Ishikawa (cell line): Measurements from ENCODE around the gene CHD1.

ENCODE experiments used
- CEBPB ChIP-seq: IDR thresholded peaks from 2 replicates; pipeline ENCODE4 v1.6.1; 2012
- CREB1 ChIP-seq: IDR thresholded peaks from 2 replicates; pipeline ENCODE4 v1.6.1; 2012; ENCODE audit warnings: low read depth
- EGR1 ChIP-seq: IDR thresholded peaks from 2 replicates; pipeline ENCODE4 v1.6.1; 2012
- EP300 ChIP-seq: IDR thresholded peaks from 2 replicates; pipeline ENCODE4 v1.6.1; 2012; ENCODE audit warnings: borderline replicate concordance
- FOXM1 ChIP-seq: IDR thresholded peaks from 2 replicates; pipeline ENCODE4 v1.6.1; 2012; ENCODE audit warnings: low read depth, borderline replicate concordance
- MAX ChIP-seq: IDR thresholded peaks from 2 replicates; pipeline ENCODE4 v1.6.1; 2012
- NFIC ChIP-seq: IDR thresholded peaks from 2 replicates; pipeline ENCODE4 v1.6.1; 2012
- RAD21 ChIP-seq: IDR thresholded peaks from 2 replicates; pipeline ENCODE4 v1.6.1; 2012; ENCODE audit warnings: low read depth
- TAF1 ChIP-seq: IDR thresholded peaks from 2 replicates; pipeline ENCODE4 v1.6.1; 2012; ENCODE audit warnings: low read depth, mild to moderate bottlenecking
- TCF12 ChIP-seq: IDR thresholded peaks from 2 replicates; pipeline ENCODE4 v1.6.1; 2012; ENCODE audit warnings: low read depth
- TEAD4 ChIP-seq: IDR thresholded peaks from 2 replicates; pipeline ENCODE4 v1.6.1; 2012
- YY1 ChIP-seq: IDR thresholded peaks from 2 replicates; pipeline ENCODE4 v1.6.1; 2012; ENCODE audit warnings: low read depth
- ZBTB7A ChIP-seq: IDR thresholded peaks from 2 replicates; pipeline ENCODE4 v1.6.1; 2012; ENCODE audit warnings: low read depth
- TF ChIP-seq, protein P1 (sequence below): IDR thresholded peaks from 2 replicates; pipeline ENCODE4 v1.6.1; 2012
- TF ChIP-seq, protein P2 (sequence below): IDR thresholded peaks from 2 replicates; pipeline ENCODE4 v1.6.1; 2012; ENCODE audit warnings: low read depth, mild to moderate bottlenecking

The CHD1 gene

DNA sequence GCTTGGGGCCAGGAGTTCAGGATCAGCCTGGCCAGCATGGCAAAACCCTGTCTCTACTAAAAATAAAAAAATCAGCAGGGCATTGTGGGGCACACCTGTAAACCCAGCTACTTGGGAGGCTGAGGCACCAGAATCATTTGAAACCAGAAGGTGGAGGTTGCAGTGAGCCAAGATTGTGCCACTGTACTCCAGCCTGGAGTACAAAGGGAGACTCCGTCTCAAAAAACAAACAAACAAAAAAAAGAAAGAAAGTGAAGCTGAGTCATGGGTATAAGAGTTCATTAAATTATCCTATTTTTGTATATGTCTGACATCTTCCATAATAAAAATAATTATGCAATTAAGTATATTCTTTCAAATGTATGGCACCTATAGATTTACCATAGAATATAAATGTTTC, 37.2 kb downstream of the CHD1 start:
- no peak for TF ChIP-seq CREB1
- no peak for TF ChIP-seq TCF12
- TF ChIP-seq, protein P1, sequence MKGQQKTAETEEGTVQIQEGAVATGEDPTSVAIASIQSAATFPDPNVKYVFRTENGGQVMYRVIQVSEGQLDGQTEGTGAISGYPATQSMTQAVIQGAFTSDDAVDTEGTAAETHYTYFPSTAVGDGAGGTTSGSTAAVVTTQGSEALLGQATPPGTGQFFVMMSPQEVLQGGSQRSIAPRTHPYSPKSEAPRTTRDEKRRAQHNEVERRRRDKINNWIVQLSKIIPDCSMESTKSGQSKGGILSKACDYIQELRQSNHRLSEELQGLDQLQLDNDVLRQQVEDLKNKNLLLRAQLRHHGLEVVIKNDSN = no peak
- TF ChIP-seq NFIC = no peak
- TF ChIP-seq MAX = no peak
- TF ChIP-seq TAF1 = no peak
- TF ChIP-seq EGR1 = no peak
- TF ChIP-seq ZBTB7A = no peak
- no peak for TF ChIP-seq CEBPB
- TF ChIP-seq RAD21 = no peak

DNA sequence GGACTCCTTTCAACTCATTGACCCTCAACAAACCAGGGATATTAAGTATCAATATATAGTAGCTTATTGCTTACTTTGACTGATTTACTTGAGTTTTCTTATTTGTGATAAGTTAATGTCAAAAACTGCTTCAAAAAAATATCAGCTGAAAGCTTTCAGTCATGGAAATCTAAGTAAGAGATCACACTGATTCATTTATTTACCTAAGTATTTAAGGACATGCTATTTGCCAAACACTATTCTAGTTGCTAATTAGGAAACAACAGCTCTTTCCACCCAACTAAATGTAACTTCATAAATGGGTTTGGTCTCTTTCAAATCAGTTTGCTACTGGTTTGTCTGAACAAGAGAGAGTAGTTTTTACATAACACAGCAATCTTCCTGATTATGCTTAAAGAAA, 48.2 kb downstream of the CHD1 start:
- no peak for TF ChIP-seq TAF1
- TF ChIP-seq MAX = no peak
- TF ChIP-seq ZBTB7A = no peak
- no peak for TF ChIP-seq YY1
- no peak for TF ChIP-seq CREB1
- no peak for TF ChIP-seq CEBPB

DNA sequence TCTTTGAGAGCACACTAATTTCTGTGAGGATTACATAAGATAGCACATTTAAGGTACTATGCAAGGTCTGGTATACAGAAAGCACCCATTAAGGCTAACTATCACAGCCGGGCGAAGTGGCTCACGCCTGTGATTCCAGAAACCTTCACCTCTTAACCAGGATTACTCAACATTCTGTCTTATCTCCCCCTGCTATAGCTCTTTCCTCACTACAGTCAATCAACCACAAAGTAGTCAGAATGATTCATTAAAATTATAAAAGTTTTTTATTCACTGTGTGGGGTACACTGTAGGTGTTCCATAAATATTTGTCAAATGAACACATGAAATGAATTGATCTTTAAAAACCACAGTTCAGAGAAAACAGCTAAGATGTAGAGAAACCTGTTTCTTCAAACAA, 48.7 kb downstream of the CHD1 start:
- no peak for TF ChIP-seq RAD21
- no peak for TF ChIP-seq ZBTB7A
- TF ChIP-seq EP300 = no peak
- no peak for TF ChIP-seq CEBPB
- no peak for TF ChIP-seq TAF1
- TF ChIP-seq, protein P2, sequence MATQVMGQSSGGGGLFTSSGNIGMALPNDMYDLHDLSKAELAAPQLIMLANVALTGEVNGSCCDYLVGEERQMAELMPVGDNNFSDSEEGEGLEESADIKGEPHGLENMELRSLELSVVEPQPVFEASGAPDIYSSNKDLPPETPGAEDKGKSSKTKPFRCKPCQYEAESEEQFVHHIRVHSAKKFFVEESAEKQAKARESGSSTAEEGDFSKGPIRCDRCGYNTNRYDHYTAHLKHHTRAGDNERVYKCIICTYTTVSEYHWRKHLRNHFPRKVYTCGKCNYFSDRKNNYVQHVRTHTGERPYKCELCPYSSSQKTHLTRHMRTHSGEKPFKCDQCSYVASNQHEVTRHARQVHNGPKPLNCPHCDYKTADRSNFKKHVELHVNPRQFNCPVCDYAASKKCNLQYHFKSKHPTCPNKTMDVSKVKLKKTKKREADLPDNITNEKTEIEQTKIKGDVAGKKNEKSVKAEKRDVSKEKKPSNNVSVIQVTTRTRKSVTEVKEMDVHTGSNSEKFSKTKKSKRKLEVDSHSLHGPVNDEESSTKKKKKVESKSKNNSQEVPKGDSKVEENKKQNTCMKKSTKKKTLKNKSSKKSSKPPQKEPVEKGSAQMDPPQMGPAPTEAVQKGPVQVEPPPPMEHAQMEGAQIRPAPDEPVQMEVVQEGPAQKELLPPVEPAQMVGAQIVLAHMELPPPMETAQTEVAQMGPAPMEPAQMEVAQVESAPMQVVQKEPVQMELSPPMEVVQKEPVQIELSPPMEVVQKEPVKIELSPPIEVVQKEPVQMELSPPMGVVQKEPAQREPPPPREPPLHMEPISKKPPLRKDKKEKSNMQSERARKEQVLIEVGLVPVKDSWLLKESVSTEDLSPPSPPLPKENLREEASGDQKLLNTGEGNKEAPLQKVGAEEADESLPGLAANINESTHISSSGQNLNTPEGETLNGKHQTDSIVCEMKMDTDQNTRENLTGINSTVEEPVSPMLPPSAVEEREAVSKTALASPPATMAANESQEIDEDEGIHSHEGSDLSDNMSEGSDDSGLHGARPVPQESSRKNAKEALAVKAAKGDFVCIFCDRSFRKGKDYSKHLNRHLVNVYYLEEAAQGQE = no peak
- no peak for TF ChIP-seq TEAD4
- TF ChIP-seq CREB1 = no peak
- TF ChIP-seq TCF12 = no peak
- TF ChIP-seq NFIC = no peak
- TF ChIP-seq, protein P1 = no peak
- no peak for TF ChIP-seq MAX
- TF ChIP-seq FOXM1 = no peak
- TF ChIP-seq YY1 = no peak
- no peak for TF ChIP-seq EGR1

DNA sequence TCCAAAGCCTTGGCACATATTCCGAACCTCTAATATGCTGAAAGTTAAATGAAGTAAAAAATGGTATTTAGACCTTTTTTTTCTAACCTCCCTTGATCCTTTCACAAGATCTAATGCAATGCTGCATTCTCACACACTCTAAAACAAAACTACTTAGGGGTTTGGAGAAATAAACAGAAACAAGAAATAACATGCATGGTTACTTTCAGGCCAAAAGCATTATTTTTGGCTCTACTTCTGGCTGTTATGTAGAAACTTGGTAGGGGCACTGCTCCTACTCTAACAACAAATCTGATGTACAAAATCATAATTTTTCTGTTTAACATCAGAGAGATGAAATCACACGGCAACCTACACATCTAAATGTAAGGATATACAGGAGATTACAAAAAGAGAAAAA, 51.2 kb downstream of the CHD1 start:
- TF ChIP-seq, protein P2 = no peak
- TF ChIP-seq TCF12 = no peak
- no peak for TF ChIP-seq EP300
- TF ChIP-seq YY1 = no peak
- TF ChIP-seq NFIC = no peak
- no peak for TF ChIP-seq CREB1
- TF ChIP-seq CEBPB = no peak
- no peak for TF ChIP-seq FOXM1
- TF ChIP-seq MAX = no peak
- no peak for TF ChIP-seq ZBTB7A
- TF ChIP-seq TAF1 = no peak
- no peak for TF ChIP-seq TEAD4
- TF ChIP-seq RAD21 = no peak

DNA sequence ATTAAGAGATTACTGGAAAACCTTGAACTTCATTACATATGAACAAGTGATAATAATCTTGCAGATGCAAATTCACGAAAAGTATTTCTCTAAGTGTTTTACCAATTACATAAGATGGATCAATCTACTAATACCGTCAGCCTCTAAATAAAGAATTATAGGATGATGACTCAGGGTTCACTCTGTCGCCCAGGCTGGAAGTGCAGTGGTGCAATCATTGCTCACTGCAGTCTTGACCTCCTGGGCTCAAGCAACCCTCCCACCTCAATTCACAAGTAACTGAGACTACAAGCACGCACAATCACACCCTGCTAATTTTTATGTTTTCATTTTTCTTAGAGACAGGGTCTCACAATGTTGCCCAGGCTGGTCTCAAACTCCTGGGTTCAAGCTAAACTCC, 56.1 kb downstream of the CHD1 start:
- TF ChIP-seq, protein P1 = no peak
- TF ChIP-seq TAF1 = no peak
- TF ChIP-seq YY1 = no peak
- no peak for TF ChIP-seq FOXM1
- no peak for TF ChIP-seq TCF12
- no peak for TF ChIP-seq ZBTB7A
- TF ChIP-seq CREB1 = no peak
- no peak for TF ChIP-seq MAX
- TF ChIP-seq TEAD4 = no peak
- TF ChIP-seq NFIC = no peak
- TF ChIP-seq EGR1 = no peak
- TF ChIP-seq, protein P2 = no peak
- TF ChIP-seq CEBPB = no peak
- no peak for TF ChIP-seq EP300
